ENCODE data around the gene PDS5A.
A peak's percentile ranks its signal among the peaks of the same experiment; 100 is the strongest.
"Not testable (repeated sequence)": the region's sequence is repeated elsewhere in the genome, so short reads cannot be mapped to it uniquely, and the experiment has no call there.

PDS5A gene

GRCh38 chr4:39977489-39978377 is at the start of gene PDS5A:
TSS of gene PDS5A (minus strand) at chr4:39977911. CDS start at chr4:39976577, 1,334 bp downstream.
- Mint-ChIP-seq H3K4me3 (peak within 1 kb of the TSS; percentile 85), H3K27ac (peak within 1 kb of the TSS; percentile 87), H3K27me3 (no peaks in the 10 kb centered on the region), H3K4me1 (ENCODE audit: low read depth) (peaks cover 29% of the 10 kb centered on the region), H3K9me3 (no peaks in the 10 kb centered on the region), H3K36me3 (ENCODE audit: low read depth) (peaks cover 45% of the 10 kb centered on the region)
- intact Hi-C loops (cut with micrococcal nuclease): loop anchor here (1.0 to 5.0 kb wide), 3 partner anchors 65 to 283 kb away; no protein-coding TSS in a partner anchor

GRCh38 chr4:40024049-40024448 is 46.3 kb upstream of the PDS5A start:
- not testable (repeated sequence) for H3K27ac Mint-ChIP-seq; H3K36me3 Mint-ChIP-seq (ENCODE audit: low read depth)

GRCh38 chr4:40021116-40021515 is 43.4 kb upstream of the PDS5A start:
- H3K27ac Mint-ChIP-seq; H3K36me3 Mint-ChIP-seq (ENCODE audit: low read depth); H3K9me3 Mint-ChIP-seq; H3K27me3 Mint-ChIP-seq; H3K4me3 Mint-ChIP-seq; H3K4me1 Mint-ChIP-seq (ENCODE audit: low read depth); intact Hi-C loops (cut with micrococcal nuclease): not testable (repeated sequence)

More at GRCh38 chr4:40024049-40024448, 46.3 kb upstream of the PDS5A start:
- H3K4me1 Mint-ChIP-seq (ENCODE audit: low read depth); H3K27me3 Mint-ChIP-seq; intact Hi-C loops (cut with micrococcal nuclease); H3K9me3 Mint-ChIP-seq; H3K4me3 Mint-ChIP-seq: not testable (repeated sequence)

GRCh38 chr4:40020221-40020620 is 42.5 kb upstream of the PDS5A start:
- intact Hi-C loops (cut with micrococcal nuclease): no loop called here
- peaks cover 3% of the 10 kb centered on the region for H3K27me3 Mint-ChIP-seq
- H3K4me1 Mint-ChIP-seq (ENCODE audit: low read depth): no peaks in the 10 kb centered on the region
- H3K27ac Mint-ChIP-seq: no peak overlapping the region
- no peaks in the 10 kb centered on the region for H3K9me3 Mint-ChIP-seq
- no peak overlapping the region for H3K4me3 Mint-ChIP-seq
- H3K36me3 Mint-ChIP-seq (ENCODE audit: low read depth): no peaks in the 10 kb centered on the region

- Mint-ChIP-seq H3K9me3 (no peaks in the 10 kb centered on the region), H3K4me3 (no peak overlapping the region), H3K27ac (no peak overlapping the region), H3K4me1 (ENCODE audit: low read depth) (no peaks in the 10 kb centered on the region), H3K27me3 (peaks cover 3% of the 10 kb centered on the region), H3K36me3 (ENCODE audit: low read depth) (no peaks in the 10 kb centered on the region)
- intact Hi-C loops (cut with micrococcal nuclease): no loop called here
Measured at GRCh38 chr4:40016007-40016406, 38.3 kb upstream of the PDS5A start.

- no peak overlapping the region for H3K4me3 Mint-ChIP-seq
- H3K9me3 Mint-ChIP-seq: no peaks in the 10 kb centered on the region
- H3K27ac Mint-ChIP-seq: peak overlapping the region; percentile 65
- H3K36me3 Mint-ChIP-seq (ENCODE audit: low read depth): no peaks in the 10 kb centered on the region
- intact Hi-C loops (cut with micrococcal nuclease): loop anchor here (5.0 kb wide), 1 partner anchor 48 kb away; no protein-coding TSS in a partner anchor
- peaks cover 6% of the 10 kb centered on the region for H3K4me1 Mint-ChIP-seq (ENCODE audit: low read depth)
- H3K27me3 Mint-ChIP-seq: no peaks in the 10 kb centered on the region
Measured at GRCh38 chr4:40003986-40004385, 26.3 kb upstream of the PDS5A start.

GRCh38 chr4:40000711-40001110 is 23.0 kb upstream of the PDS5A start:
- intact Hi-C loops (cut with micrococcal nuclease): loop anchor here (5.0 kb wide), 1 partner anchor 52 kb away; no protein-coding TSS in a partner anchor
- H3K27me3 Mint-ChIP-seq: no peaks in the 10 kb centered on the region
- H3K9me3 Mint-ChIP-seq: no peaks in the 10 kb centered on the region
- H3K27ac Mint-ChIP-seq: peak overlapping the region; percentile 72
- peaks cover 6% of the 10 kb centered on the region for H3K4me1 Mint-ChIP-seq (ENCODE audit: low read depth)
- H3K36me3 Mint-ChIP-seq (ENCODE audit: low read depth): no peaks in the 10 kb centered on the region
- H3K4me3 Mint-ChIP-seq: no peak overlapping the region

- H3K9me3 Mint-ChIP-seq: no peaks in the 10 kb centered on the region
- H3K36me3 Mint-ChIP-seq (ENCODE audit: low read depth): no peaks in the 10 kb centered on the region
- H3K4me1 Mint-ChIP-seq (ENCODE audit: low read depth): peaks cover 13% of the 10 kb centered on the region
- H3K27me3 Mint-ChIP-seq: no peaks in the 10 kb centered on the region
- no peak overlapping the region for H3K27ac Mint-ChIP-seq
- H3K4me3 Mint-ChIP-seq: no peak overlapping the region
- intact Hi-C loops (cut with micrococcal nuclease): no loop called here
Measured at GRCh38 chr4:39998659-39999345, 21.1 kb upstream of the PDS5A start.

- Mint-ChIP-seq H3K4me3 (no peak overlapping the region), H3K27me3 (no peaks in the 10 kb centered on the region), H3K9me3 (no peaks in the 10 kb centered on the region), H3K36me3 (ENCODE audit: low read depth) (no peaks in the 10 kb centered on the region), H3K4me1 (ENCODE audit: low read depth) (peaks cover 13% of the 10 kb centered on the region), H3K27ac (no peak overlapping the region)
- intact Hi-C loops (cut with micrococcal nuclease): no loop called here
Measured at GRCh38 chr4:39996811-39997210, 19.1 kb upstream of the PDS5A start.

- no peak overlapping the region for H3K27ac Mint-ChIP-seq
- H3K9me3 Mint-ChIP-seq: no peaks in the 10 kb centered on the region
- no peaks in the 10 kb centered on the region for H3K27me3 Mint-ChIP-seq
- H3K4me3 Mint-ChIP-seq: no peak overlapping the region
- peaks cover 13% of the 10 kb centered on the region for H3K4me1 Mint-ChIP-seq (ENCODE audit: low read depth)
- H3K36me3 Mint-ChIP-seq (ENCODE audit: low read depth): no peaks in the 10 kb centered on the region
- intact Hi-C loops (cut with micrococcal nuclease): no loop called here
Measured at GRCh38 chr4:39994406-39994805, 16.7 kb upstream of the PDS5A start.

- H3K36me3 Mint-ChIP-seq (ENCODE audit: low read depth); intact Hi-C loops (cut with micrococcal nuclease); H3K27me3 Mint-ChIP-seq; H3K4me1 Mint-ChIP-seq (ENCODE audit: low read depth); H3K4me3 Mint-ChIP-seq; H3K9me3 Mint-ChIP-seq: not testable (repeated sequence)
- peak overlapping the region; percentile 31 for H3K27ac Mint-ChIP-seq
Measured at GRCh38 chr4:39989381-39989780, 11.7 kb upstream of the PDS5A start.

- no peaks in the 10 kb centered on the region for H3K36me3 Mint-ChIP-seq (ENCODE audit: low read depth)
- intact Hi-C loops (cut with micrococcal nuclease): no loop called here
Measured at GRCh38 chr4:39987485-39987884, 9.8 kb upstream of the PDS5A start.

GRCh38 chr4:39978904-39979303 is 1.2 kb upstream of the PDS5A start:
- no peaks in the 10 kb centered on the region for H3K9me3 Mint-ChIP-seq
- peaks cover 21% of the 10 kb centered on the region for H3K4me1 Mint-ChIP-seq (ENCODE audit: low read depth)
- no peak overlapping the region for H3K4me3 Mint-ChIP-seq
- H3K27me3 Mint-ChIP-seq: no peaks in the 10 kb centered on the region
- H3K36me3 Mint-ChIP-seq (ENCODE audit: low read depth): peaks cover 34% of the 10 kb centered on the region
- no peak overlapping the region for H3K27ac Mint-ChIP-seq
- intact Hi-C loops (cut with micrococcal nuclease): loop anchor here (1.0 to 5.0 kb wide), 2 partner anchors 67 to 75 kb away; no protein-coding TSS in a partner anchor

More at GRCh38 chr4:39987485-39987884, 9.8 kb upstream of the PDS5A start:
- H3K4me1 Mint-ChIP-seq (ENCODE audit: low read depth): peaks cover 6% of the 10 kb centered on the region
- H3K9me3 Mint-ChIP-seq: no peaks in the 10 kb centered on the region
- H3K27me3 Mint-ChIP-seq: peaks cover 3% of the 10 kb centered on the region
- no peak overlapping the region for H3K4me3 Mint-ChIP-seq
- no peak overlapping the region for H3K27ac Mint-ChIP-seq

GRCh38 chr4:39978378-39978775 is 666 bp upstream of the PDS5A start:
- peaks cover 39% of the 10 kb centered on the region for H3K36me3 Mint-ChIP-seq (ENCODE audit: low read depth)
- intact Hi-C loops (cut with micrococcal nuclease): loop anchor here (1.0 to 5.0 kb wide), 2 partner anchors 66 to 76 kb away; no protein-coding TSS in a partner anchor
- peak overlapping the region; percentile 84 for H3K27ac Mint-ChIP-seq
- peak overlapping the region; percentile 79 for H3K4me3 Mint-ChIP-seq
- no peaks in the 10 kb centered on the region for H3K27me3 Mint-ChIP-seq
- H3K9me3 Mint-ChIP-seq: no peaks in the 10 kb centered on the region
- peaks cover 26% of the 10 kb centered on the region for H3K4me1 Mint-ChIP-seq (ENCODE audit: low read depth)

Measured in dendritic cell treated with granulocyte-macrophage colony-stimulating factor and Interleukin-4, amounts not matched to agents 40 ng/mL and 50 ng/mL, for 4 days (primary cell).